Ureter (tissue), 1 donor: Measurements from ENCODE around the gene IL3RA. TPM values are rescaled to one million over a fixed set of nuclear protein-coding genes. Genes with fewer than 3 reads are reported as not detected.

ENCODE experiments used
- DNase-seq: peaks from one replicate; pipeline ENCODE4 v3.0.0-alpha.2; 2020; ENCODE audit warnings: low spot score
- total RNA-seq: library from RNA; stranded (reverse); gene quantifications from one replicate; pipeline ENCODE4 v1.2.4, GENCODE V29; 2023
- donor health status: DM: yes; HTN: yes; CAD: no.

Gene IL3RA
- total RNA-seq, 1 donor from 2014 or later = 7.4 TPM

DNA sequence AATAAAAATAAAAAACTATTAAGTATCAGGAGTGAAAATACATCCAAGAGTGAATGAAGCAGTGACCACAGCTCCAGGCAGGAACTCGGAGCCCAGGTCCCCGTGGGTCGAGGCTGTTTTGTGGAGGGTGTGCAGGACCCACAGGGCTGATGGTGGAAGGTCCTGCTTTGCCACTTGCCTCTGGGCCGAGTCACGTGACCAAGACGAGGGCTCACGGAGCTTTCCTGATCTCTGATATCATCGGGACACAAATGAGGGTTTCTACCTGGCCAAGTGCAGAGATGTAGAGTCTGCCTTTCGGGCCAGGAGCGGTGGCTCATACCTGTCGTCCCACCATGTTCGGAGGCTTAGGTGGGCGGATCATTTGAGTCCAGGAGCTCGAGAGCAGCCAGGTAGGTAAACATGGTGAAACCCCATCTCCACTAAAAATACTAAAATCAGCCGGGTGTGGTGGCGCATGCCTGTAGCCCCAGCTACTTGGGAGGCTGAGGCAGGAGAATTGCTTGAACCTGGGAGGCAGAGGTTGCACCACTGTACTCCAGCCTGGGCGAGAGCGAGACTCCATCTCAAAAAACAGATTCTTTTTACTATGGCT, 48.2 kb downstream of the IL3RA start:
- no peak for DNase-seq

DNA sequence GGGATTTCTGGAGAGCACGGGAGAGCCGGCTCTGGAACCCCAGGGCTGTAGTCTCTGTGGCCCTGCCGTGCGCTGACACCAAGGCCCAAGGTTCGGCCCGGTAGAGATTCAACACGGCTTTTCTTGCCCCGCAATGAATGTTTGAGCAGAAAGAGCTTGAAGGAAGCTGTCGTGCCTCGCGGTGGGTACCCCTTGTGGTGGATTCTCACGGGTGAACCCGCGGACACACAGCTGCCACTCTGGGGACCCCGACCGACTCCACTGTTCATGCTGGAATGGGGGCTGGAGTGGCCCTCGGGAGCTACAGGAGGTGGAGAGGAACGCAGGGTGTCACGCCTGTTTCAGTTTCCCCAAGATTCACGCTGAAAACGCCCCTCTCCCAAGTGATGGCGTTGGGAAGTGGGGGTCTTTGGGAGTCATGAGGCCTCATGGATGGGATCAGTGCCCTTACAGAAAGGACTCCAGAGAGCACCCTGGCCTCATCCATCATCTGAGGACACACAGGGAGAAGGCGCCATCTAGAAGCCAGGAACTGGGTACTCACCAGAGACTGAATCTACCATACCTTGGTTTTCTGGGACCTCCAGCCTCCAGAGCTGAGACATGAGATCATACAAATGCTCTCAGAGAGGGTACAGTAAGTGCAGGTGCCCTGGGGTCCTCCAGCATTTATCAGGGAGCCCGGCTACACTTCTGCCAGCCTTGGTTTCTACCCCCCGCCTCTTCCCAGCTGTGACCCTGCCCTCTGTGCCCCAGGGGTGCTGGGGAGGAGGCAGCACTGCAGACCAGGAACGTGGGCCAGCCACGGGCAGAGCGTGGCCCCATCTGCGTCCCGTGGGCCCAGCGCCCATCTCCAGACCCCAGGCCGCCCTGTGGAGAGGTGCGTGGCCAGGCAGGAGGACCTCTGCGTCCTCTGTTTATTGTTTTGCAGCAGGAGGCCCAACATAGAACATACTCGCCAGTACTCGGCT, 49.0 kb downstream of the IL3RA start:
- peak; percentile 40 for DNase-seq

DNA sequence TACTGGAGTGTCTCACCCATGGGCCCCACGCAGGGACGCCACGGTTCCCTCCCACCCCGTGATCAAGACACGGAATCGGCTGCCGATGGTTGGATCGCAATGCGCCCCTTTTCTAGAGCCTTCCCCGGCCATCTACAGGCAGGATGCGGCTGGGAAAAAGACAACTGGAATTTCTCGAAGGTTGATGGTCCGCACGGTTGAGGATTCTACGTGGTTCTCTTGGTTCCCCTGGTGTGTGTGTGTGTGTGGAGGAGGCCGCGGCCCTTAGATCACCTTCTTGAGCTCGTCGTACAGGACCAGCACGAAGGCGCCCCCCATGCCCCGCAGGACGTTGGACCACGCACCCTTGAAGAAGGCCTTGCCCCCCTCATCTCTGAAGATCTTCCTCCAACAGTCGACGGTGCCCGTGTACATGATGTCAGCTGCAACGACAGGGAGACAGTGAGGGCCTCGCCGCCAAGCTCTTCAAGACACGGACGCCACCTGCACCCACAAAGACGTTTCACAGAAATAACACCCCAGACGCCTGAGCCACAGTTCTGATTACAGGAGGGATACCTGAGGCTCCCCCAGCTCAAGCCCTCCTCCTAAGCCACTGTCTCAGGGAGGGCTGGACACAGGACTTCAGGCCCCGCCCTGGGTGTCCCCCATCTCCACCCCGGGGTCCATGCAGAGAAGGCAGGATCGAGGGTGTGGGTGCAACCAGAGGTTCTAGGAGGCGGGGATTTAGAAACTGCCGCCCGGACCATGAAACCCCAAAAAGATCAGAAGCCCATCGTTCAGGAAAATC, 49.9 kb downstream of the IL3RA start:
- peak; percentile 30 for DNase-seq

DNA sequence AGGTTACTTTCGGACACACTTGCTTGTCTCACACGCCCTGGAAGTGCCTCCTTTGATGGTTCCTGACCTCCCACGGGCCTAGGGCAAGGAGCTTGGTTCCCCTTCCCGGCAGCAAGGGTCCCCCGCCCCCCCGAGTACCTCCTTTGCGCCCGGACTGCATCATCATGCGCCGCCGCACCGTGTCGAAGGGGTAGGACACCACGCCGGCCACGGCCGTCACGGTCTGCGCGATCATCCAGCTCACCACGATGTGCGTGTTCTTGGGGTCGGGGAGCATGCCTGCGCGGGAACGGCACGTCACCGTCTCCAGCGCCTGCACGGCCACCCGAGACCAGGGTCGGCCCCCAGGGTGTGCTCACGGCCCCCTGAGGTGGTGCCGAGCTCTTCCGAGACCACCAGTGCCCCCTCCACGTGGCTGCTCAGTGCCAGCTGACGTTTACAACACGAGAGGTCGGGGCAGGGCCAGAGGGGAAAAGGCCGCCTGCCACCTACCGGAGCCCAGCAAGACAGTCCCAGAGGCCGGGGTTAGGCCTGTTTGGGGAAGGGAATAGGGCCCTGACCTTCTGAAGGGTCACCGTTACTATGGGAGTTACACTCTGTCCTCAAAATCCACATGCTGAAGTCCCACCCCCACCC, 50.7 kb downstream of the IL3RA start:
- no peak for DNase-seq

DNA sequence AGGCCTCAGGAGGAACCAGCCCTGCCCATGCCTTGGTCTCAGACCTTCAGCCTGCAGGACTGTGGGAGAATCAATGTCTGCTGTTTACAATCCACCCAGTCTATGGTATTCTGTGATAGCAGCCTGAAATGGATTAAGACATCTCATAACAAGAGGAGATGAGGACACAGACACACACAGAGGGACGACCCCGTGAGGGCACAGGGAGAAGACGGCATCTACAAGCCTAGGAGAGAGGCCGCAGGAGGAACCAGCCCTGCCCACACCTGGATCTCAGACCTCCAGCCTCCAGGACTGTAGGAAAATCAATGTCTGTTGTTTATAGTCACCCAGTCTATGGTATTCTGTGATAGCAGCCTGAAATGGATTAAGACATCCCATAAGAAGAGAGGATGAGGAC, 52.1 kb downstream of the IL3RA start:
- no peak for DNase-seq

DNA sequence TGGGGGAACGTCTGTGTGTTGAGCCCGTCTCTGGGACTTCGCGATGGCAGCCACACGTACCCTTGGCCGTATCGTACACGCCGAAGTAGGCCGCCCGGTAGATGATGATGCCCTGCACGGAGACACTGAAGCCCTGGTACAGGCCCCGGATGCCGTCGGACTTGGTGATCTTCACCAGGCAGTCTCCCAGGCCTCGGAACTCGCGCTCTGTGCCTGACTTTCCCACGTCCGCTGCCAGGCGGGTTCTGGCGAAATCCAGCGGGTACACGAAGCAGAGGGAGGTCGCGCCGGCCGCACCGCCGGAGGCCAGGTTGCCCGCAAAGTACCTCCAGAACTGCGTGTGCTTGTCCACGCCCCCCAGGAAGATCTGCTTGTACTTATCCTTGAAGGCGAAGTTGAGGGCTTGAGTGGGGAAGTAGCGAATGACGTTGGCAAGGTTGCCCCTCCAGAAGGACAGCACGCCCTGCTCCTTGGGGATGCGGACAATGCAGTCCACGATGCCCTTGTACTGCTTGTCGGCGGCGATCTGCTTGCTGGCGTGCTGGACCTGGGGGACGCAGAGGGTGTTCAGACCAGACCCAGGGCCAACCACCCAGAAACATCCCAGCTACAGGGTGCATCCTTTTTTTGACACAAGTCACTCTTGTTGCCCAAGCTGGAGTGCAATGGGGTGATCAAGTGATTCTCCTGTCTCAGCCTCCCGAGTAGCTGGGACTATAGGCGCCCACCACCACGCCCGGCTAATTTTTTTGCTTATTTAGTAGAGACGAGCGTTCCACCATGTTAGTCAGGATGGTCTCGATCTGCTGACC, 52.8 kb downstream of the IL3RA start:
- DNase-seq = peak; percentile 42

DNA sequence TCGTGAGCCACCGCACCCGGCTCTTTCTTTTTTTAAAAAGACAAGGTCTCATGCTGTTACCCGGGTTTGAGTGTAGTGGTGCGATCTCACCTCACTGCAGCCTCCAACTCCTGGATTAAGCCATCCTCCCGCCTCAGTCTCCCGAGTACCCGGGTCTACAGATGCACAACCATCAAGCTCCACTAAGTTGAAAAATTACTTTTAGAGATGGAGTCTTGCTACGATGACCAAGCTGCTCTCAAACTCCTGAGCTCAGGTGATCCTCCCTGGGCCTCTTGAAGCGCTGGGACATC, 53.4 kb downstream of the IL3RA start:
- DNase-seq = no peak

DNA sequence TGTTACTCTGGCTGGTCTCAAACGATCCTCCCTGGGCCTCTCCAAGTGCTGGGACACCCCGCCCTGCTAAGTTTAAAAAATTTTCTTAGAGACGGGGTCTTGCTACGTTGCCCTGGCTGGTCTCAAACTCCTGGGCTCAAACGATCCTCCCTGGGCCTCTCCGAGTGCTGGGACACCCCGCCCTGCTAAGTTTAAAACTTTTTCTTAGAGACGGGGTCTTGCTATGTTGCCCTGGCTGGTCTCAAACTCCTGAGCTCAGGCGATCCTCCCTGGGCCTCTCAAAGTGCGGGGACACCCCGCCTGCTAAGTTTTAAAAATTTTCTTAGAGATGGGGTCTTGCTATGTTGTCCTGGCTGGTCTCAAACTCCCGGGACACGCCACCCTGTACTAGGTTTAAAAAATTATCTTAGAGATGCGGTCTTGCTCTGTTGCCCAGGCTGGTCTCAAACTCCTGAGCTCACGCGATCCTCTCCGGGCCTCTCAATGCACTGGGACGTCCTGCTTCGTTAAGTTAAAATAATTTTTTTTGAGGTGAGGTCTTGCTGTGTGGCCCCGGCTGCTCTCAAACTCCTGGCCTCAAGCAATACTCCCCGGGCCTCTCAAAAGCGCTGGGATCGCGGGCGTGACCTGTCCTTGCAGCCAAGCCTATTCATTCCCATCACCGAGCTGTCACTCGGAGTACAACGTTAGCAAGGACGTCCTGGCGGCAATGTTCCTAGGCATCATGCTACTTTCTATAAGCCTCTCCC, 54.2 kb downstream of the IL3RA start:
- DNase-seq = peak; percentile 43

DNA sequence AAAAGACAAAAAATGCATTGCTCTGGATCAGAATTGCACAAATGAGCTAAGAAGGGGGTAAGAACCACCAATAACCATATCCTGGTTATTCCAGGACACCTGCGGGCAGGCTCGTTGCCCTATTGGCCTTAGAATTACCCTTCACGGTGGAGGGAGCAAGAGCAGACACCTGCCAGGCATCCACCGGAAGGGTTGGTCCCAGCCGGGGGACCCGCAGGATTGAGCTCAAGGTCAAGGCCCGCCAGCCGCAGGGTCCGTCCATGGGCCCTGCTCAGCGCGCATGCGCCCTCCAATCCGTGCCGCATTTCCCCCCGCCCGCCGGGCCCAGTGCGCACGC, 54.8 kb downstream of the IL3RA start:
- DNase-seq = no peak

DNA sequence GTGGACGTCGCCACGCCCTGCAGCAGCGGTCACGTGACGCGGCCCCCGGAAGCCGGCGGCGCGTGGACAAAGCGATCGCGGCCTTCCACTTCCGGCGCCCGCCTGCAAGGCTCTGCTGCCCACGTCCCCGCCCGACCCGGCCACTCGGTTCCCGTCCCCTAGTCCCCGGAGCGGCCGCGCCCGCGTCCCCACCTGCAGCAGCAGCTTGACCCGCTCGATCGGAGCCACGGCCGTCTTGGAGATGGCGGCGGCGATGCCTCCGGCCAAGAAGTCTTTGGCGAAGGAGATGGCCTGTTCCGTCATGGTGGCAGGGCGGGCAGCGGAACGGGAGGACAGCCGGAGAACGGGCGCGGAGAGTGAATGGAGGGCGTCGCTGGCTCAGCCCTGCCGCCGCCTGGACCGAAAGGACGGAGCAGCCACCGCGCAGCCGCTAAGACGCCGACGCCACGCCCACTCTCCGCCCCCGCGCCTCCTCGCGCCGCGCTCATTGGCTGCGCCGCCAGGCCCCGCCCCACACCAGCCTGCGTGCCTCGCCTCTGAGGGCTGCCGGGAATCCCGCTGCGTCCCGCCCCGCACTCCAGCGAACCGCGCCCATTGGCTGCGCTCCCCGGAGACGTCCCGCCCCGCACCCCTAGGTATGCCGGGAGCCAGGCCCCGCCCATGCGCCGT, 55.3 kb downstream of the IL3RA start, which contains the start of gene SLC25A6:
Gene SLC25A6, minus strand, starts transcription at position 407 of the 669 bp plus-strand sequence. Its CDS starts 104 bp downstream, at position 303.
- DNase-seq = peak; percentile 99

DNA sequence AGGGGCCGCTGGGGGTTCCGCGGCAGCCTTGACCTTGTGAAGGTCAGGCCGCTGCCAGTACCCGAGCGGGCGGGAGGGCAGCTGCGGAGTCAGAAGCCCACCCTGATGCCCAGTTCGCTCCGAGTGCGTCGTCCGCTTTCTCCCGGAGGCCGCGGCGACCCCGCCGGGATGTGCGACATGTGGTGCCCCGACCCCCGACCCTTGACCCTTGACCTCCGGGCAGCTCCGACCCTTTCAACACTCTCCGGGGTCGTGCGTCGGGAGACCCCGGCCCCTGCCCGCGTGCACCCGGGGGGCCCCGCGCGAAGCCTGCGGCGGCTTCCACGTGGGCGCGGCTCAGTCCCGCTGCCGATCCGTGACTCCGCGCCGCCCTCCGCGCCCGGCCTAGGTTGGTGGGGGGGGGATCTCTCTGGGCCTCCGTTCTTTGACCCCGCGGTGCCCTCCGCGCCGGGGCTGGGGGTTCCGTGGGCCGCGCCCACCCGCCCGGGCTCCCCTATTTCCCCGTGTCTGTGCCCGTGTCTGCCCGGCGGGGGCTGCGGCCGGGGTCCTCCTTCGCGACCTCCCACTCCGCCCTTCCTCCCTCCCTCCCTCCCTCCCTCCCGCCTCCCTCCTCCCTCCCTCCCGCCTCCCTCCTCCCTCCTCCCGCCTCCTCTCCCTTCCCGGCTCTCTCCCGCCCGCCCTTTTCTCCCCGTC, 55.9 kb downstream of the IL3RA start:
- DNase-seq = peak; percentile 81

DNA sequence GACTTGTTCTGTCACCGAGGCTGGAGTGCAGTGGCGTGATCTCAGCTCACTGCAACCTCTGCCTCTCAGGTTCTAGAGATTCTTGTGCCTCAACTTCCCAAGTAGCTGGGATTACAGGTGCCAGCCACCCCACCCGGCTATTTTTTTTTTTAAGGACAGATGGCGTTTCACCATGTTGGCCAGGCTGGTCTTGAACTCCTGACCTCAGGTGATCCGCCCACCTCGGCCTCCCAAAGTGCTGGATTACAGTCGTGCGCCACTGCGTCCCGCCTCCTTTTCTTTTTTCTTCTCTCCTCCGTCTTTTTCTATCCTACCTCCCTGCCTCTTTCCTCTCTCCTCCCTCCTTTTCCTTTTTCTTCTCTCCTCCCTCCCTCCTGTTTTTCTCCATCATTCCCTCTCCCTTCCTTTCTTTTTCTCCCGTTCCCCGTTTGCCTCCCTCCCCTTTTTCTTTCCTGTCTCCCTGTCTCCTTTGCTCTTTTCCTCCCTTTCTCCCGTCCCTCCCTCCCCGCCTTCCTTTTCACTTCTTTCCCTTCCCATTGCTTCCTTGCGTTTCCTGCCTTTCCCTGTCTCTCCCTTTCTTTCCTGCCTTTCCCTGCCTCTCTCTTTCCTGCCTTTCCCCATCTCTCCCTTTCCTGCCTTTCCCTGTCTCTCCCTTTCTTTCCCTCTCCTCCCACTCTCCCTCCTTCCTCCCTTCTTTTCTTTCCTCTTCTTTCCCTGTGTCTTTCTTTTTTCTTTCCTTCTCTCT, 57.5 kb downstream of the IL3RA start:
- no peak for DNase-seq

DNA sequence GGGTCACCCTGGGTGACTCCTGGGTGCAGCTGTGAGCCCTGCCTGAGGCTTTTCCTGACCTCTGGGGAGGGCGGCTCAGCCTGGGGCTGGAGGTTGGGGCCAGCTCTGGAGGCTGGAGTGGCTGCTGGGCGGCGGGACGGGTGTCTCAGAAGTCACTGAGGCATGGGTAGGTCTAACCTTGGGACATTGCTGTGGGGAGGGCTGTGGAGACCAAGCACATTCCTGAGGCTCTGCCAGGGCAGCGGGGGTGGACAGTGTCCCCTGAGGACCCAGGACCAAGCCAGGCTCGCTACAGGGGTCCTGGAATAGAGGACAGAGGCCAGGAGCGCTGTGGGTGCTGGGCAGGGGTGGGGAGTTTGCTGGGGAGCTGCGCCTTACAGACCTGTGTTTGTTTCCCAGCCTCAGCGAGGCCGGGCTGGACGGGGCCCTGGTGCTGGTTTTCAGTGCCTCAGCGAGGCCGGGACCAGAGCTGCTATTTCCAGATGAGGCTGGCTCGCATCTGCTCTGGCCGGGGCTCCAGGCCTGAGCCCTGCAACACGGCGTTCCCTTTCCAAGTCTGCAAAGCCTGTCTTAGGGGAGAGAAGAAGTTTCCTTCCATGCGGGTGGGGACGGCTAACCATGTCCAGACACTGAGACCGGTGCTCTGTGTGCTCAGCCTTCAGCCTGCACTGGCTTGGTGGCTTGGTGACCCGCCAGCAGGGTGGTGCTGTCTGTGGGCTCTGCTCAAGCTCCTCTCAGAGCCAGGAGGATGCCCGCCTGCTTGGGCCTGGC, 58.3 kb downstream of the IL3RA start:
- DNase-seq = no peak

DNA sequence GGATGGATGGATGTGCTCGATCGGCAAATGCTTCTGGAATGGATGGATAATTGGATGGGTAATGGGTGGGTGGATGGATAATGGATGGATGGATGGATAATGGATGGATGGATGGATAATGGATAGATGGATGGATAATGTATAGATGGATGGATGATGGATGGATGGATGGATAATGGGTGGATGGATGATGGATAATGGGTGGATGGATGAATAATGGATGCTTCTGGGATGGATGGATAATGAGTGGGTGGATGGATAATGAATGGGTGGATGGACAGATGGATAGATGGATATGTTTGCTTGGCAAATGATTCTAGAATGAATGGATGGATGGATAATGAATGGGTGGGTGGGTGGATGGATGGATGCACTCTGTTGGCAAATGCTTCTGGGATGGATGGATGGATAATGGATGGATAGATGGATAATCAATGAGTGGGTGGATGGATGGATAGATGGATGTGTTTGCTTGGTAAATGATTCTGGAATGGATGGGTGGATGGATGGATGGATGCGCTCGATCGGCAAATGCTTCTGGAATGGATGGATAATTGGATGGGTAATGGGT, 59.1 kb downstream of the IL3RA start:
- DNase-seq = no peak

DNA sequence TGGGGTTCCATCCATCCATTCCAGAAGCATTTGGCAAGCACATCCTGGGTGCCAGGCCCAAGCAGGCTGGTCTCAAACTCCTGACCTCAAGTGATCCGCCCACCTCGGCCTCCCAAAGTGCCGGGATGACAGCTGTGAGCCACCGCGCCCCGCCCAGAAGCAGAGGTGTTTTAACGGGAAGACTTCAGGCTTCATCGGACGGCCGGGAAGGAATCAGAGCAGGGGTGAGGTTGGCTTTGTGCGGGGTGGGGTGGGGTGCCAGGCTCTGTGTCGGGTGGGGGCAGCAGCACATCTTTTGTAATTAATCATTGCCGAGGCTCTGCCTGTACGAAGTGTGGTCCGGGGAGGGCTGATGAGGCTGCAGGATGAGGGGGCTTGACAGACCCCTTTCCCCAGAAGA, 60.4 kb downstream of the IL3RA start:
- DNase-seq = no peak

DNA sequence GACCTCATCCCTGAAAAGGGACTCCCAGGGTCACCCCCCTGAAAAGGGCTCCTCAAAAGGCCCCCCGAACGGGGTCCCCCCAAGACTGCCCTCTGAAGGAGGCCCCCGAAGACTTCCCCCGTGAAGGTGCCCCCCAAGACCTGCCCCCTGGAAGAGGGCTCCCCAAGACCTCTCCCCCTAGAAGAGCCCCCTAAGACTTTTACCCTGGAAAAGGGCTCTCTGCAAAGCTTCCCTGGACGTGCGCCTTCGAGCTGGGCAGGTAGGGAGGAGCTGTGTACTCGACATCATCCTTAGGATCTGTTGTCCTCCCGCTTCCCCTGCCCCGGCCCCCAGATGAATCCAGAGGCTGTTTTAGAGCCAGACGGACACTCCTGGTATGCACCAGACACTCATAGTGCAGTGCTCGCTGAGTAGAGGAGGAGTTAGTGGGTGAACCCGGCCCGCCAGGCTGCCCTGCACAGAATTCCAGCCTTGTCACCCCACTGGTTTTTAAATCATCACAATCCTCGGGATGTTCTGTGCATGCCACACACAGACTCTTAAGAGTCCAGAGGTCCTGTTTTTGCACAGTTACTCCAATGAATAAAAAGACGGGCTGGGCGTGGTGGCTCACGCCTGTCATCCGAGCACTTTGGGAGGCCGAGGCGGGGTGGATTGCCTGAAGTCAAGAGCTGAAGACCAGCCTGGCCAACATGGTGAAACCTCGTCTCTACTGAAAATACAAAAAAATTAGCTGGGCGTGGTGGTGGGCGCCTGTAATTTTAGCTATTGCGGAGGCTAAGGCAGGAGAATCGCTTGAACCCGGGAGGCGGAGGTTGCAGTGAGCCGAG, 61.1 kb downstream of the IL3RA start:
- DNase-seq = no peak
